ENCODE data around the gene RCAN2. TPM values are rescaled to one million over a fixed set of nuclear protein-coding genes. Genes with fewer than 3 reads are reported as not detected.
A peak's percentile ranks its signal among the peaks of the same experiment; 100 is the strongest.

Gene RCAN2
- total RNA-seq (2014; rRNA removed; shearing (Covaris generic)), result not detected in 2 replicates

- DNase-seq (ENCODE audit: low spot score), result peak; percentile 80
- in situ Hi-C loops (cut with HindIII; ENCODE audit: low sequenced_read_pairs), result no loop called here
These were observed at the start of gene RCAN2 for GRCh38 chr6:46491201-46491627. Gene RCAN2 (minus strand): TSS chr6:46491449.

DNA sequence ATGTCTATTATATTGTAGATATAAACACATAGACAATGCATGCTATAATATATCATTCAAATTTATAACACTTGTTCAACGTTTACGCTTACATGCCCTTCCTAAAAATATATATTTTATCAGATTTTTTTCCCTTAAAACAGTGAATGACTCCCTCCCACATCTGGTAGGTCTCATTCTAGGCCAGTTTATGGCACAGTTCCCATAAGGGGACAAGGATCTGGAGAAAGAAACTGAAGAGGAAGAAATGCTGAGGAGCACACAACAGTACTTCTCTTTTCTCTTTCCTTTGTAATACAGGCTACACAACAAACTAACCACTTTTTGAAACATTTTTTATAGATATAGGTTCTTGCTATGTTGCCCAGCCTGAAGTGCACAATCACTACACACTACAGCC lies 48.6 kb upstream of the RCAN2 start:
- in situ Hi-C loops (cut with HindIII; ENCODE audit: low sequenced_read_pairs), result no loop called here
- no peak for DNase-seq (ENCODE audit: low spot score)

DNA sequence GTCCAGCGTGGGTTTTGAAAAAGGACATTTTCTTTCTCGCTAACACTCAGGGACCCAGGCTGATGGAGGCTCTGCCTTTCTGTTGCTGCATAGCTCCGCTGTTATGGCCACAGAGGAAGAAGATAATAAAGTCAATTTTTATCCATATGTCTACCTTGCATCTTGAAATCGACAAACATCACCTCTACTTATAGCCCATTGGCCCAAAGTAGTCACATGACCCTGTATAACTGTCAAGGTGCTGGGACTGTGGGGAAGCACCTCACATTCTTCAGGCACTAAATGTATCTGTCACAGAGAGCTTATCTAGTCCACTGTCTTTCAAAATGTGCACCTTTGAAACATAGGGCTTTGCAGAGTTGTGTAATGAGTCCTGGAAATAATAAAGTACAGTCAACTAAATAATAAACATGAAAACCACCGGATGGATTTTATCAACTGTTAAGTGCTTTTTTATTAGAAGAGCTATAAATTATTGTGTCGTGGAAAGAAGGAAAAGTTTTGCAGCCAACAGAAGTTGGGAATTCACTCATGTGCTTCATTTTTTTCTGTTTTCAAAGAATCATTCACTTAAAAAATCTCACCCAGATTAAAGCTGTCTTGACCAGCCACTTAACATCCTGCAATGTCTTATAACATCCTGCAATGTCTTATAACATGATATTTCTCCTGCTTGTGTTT lies 47.7 kb upstream of the RCAN2 start:
- in situ Hi-C loops (cut with HindIII; ENCODE audit: low sequenced_read_pairs), result no loop called here
- no peak for DNase-seq (ENCODE audit: low spot score)

- no peak for DNase-seq (ENCODE audit: low spot score)
- in situ Hi-C loops (cut with HindIII; ENCODE audit: low sequenced_read_pairs), result no loop called here
These were observed 39.6 kb upstream of the RCAN2 start for GRCh38 chr6:46530896-46531295.

DNA sequence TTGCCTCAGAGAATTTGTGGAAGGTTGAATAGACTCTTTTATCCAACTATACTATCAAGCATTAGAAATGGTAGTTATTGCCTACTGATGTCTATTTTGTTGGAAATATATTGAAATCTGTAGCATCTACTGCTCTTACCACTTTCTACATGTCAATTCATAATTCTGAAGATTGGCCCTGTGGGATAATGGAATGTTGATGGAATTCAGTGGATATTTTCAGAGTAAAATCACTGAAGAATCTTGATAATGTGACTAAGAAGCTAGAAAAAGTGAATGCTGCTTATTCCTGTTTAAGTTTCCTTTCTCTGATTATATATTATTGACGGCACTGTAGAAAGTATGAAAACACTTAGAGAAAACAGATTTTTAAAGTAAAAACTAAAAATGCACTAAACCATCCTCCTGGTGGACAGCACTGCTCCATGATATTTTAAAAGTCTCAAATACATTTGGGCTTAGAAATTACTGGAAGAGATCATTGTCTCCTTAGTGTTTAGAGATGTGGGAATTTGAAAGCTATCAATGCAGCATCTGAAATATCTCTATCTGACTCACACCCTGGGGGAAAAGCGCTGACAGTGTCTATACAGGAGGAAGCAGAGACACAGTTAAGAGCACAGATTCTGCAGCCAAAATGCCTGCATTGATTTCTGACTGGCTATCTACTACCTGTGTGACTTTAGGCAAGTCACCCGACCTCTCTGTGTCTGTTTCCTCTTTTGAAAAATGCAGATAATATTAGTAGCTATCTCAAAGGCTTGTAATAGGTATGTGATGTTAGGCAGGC lies 37.9 kb upstream of the RCAN2 start:
- DNase-seq (ENCODE audit: low spot score), result no peak
- in situ Hi-C loops (cut with HindIII; ENCODE audit: low sequenced_read_pairs), result no loop called here

GRCh38 chr6:46526607-46527006 lies 35.4 kb upstream of the RCAN2 start:
- peak; percentile 25 for DNase-seq (ENCODE audit: low spot score)
- in situ Hi-C loops (cut with HindIII; ENCODE audit: low sequenced_read_pairs), result no loop called here

DNA sequence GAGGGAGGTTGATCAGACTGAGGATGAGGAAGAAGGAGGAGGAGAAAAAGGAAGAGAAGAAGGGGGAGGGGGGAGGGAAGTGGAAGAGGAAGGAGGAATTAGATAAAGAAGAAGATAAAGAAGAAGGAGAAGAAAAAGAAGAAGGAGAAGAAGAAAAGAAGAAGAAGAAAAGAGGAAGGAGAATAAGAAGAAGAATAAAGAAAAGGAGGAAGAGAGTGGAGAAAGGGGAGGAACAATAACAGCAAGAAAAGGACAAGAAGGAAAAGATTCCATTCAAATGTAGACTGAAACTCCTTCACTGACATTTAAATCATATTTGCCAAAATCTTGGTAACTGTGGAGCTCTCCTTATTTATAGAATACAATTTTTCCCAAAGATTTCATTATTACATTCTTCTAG lies 34.3 kb upstream of the RCAN2 start:
- in situ Hi-C loops (cut with HindIII; ENCODE audit: low sequenced_read_pairs), result no loop called here
- no peak for DNase-seq (ENCODE audit: low spot score)

- in situ Hi-C loops (cut with HindIII; ENCODE audit: low sequenced_read_pairs), result no loop called here
- no peak for DNase-seq (ENCODE audit: low spot score)
These were observed 30.3 kb upstream of the RCAN2 start for GRCh38 chr6:46521464-46521971.

- no peak for DNase-seq (ENCODE audit: low spot score)
- in situ Hi-C loops (cut with HindIII; ENCODE audit: low sequenced_read_pairs), result no loop called here
These were observed 26.0 kb upstream of the RCAN2 start for GRCh38 chr6:46517202-46517601.

DNA sequence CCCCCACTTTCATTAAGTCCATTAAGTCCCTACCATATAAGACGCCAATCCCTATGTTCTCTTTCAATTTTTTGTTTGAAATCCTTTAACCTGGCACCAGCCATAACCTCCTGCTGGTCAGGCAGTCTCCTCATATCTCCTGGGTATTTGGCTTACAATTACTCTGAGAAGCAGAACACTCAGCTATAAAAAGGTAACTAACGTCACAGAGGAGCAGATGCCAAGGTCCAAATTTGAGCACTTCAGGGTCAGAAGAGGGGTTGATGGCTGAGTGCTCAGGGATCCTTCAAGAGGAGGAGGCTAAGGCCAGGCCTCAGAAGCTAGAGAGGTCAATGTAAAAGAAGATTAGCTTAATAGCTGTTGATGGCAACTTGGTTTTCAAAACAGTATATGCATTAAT lies 22.3 kb upstream of the RCAN2 start:
- in situ Hi-C loops (cut with HindIII; ENCODE audit: low sequenced_read_pairs), result no loop called here
- peak; percentile 26 for DNase-seq (ENCODE audit: low spot score)

DNA sequence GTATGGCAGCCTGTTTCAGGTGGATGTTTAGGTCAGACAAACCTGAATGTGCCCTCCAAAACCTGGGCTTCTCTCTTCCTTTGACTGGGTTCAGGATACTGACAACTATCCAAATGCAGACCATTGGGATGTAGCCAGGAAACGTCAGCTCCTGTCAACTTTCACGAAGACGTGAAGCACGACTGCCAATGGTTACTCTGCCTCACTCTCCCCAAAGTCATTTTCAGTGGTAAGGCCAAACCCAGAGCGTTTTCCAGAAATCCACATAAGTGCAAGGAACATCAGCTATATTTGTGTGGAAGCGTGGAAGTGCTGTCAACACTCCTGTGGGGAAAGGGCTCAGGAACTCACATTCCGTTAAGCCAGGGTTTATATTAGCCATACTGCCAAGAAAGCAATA lies 20.1 kb upstream of the RCAN2 start:
- no peak for DNase-seq (ENCODE audit: low spot score)
- in situ Hi-C loops (cut with HindIII; ENCODE audit: low sequenced_read_pairs), result no loop called here

- DNase-seq (ENCODE audit: low spot score), result no peak
- in situ Hi-C loops (cut with HindIII; ENCODE audit: low sequenced_read_pairs), result no loop called here
These were observed 19.4 kb upstream of the RCAN2 start for GRCh38 chr6:46510651-46511050.

DNA sequence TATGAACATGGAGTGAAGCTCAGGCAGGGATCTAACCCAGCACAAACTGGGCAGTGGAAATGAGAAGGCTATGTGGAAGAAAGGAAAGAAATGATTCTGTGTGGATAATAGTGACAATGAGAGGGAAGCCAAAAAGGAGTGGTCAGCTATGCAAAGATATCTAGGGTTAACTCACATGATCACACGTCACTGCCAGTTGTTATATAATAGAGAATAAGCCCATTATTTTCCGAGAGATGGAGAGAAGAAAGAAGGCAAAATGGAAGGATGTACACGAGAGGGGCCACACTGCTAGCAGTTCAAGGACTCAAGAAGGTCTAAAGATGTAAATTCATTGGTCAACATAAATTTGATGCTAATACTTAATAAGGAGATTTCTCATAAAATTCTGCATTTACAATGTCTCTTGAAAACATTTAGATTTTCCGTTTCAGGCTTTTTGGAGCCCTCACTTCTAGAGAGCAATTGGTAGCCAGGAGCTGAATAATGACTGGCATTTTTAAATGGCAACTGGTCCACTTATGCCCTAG lies 18.8 kb upstream of the RCAN2 start:
- in situ Hi-C loops (cut with HindIII; ENCODE audit: low sequenced_read_pairs), result no loop called here
- no peak for DNase-seq (ENCODE audit: low spot score)

DNA sequence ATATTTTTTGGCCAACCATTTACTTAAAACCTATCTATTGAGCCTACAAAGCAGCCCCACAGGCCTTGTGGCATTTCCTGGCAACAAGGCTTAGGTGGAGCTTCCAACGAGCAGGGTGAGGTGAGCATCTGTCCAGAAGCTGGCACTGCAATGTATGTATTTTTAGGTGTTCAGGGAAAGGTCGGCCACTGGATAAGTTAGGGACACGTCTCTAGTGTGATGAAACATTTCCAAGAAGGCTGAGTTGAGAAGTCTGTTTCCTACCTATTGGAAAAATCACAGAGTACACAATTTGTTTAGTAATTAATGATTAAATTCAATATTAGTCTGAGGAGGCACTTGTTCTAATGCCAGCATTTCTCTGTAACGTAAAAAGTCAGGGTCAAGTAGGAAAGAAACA lies 17.8 kb upstream of the RCAN2 start:
- DNase-seq (ENCODE audit: low spot score), result no peak
- in situ Hi-C loops (cut with HindIII; ENCODE audit: low sequenced_read_pairs), result no loop called here

GRCh38 chr6:46507426-46507825 lies 16.2 kb upstream of the RCAN2 start:
- in situ Hi-C loops (cut with HindIII; ENCODE audit: low sequenced_read_pairs), result no loop called here
- DNase-seq (ENCODE audit: low spot score), result no peak

DNA sequence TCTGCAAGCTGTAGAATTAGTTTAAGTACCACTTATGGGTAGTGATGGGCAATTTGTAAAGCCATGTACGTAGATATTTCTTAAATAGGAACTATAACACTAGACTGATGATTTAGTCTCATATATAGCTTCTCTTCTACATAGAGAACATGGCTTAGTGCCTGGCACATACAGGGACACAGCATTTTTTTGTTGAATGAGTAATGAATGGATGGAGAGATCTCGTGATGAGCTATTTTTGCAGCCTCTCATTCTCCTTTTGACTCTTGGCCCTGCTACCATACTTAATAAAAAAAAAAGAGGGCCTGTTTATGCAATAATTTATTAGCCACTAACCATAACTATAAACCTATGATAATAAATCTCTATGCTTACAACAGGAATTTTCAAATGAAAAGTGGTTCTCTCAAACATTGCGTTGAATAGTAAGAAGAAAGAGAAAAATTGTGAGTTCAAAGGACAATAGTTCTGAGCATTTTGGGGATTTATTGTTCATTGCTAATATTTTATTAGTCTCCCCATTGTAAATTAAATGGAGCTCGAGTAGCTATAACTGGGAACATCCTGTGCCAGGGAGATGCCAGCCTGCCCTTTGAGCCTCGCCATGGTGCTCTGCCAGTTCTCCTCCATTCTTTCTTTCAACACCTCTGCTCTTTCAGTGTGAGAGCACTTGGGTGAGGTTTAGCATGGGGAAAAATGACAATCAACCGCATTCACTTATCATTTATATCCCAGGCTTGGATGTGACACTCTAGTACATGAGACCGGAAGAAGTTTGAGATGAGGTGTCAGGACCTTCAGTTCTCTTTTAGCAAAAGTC lies 14.7 kb upstream of the RCAN2 start:
- in situ Hi-C loops (cut with HindIII; ENCODE audit: low sequenced_read_pairs), result no loop called here
- DNase-seq (ENCODE audit: low spot score), result no peak

GRCh38 chr6:46504242-46504641 lies 13.0 kb upstream of the RCAN2 start:
- in situ Hi-C loops (cut with HindIII; ENCODE audit: low sequenced_read_pairs), result no loop called here
- DNase-seq (ENCODE audit: low spot score), result no peak

GRCh38 chr6:46502486-46503119 lies 11.4 kb upstream of the RCAN2 start:
- no peak for DNase-seq (ENCODE audit: low spot score)
- in situ Hi-C loops (cut with HindIII; ENCODE audit: low sequenced_read_pairs), result no loop called here
